Activated naive CD4-positive, alpha-beta T cell treated with anti-CD3 and anti-CD28 coated beads, Interleukin-2, amount 10 ng/mL, durations not matched to agents 5 hours and 36 hours (primary cell): Measurements from ENCODE around the gene KRTAP8-1. TPM values are rescaled to one million over a fixed set of nuclear protein-coding genes. Genes with fewer than 3 reads are reported as not detected.

Experiments
- total RNA-seq, 2 experiments: library from RNA; stranded (reverse); gene quantifications; one replicate each; pipeline ENCODE4 v1.2.3, GENCODE V29; 2021

Gene KRTAP8-1
- total RNA-seq = not detected

DNA sequence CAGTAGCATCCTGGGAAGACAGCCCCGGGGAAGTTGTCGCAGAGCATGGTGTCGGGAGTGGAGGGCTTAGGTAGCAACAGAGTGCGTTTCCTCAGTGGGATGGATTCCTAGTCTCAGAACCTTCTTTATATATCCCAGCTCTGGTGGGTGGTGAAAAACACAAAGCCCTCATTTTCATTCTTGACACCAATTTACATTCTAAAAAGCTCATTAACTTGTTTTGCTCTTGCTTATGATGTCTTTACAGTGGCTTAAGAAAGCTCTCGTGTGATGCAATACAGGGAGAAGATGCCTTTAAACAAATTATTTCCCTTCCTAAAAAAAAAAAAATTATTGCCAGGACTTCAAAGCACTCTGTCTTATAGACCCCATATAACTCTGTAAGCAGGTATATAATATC, at the start of gene KRTAP8-1:
KRTAP8-1 (minus strand) TSS at position 101 of the 400 bp plus-strand sequence; CDS start at position 47, 54 bp downstream.

GRCh38 chr21:30829659-30830058, 16.6 kb upstream of the KRTAP8-1 start, which contains the start of gene KRTAP7-1:
Gene KRTAP7-1 (minus strand): TSS chr21:30829759. CDS start chr21:30829698, 61 bp downstream.

Other genes starting within 250 kb of the KRTAP8-1 start
- gene KRTAP22-2, start 222.9 kb downstream of the KRTAP8-1 start, total RNA-seq = not detected
- gene KRTAP6-3, start 220.8 kb downstream of the KRTAP8-1 start, total RNA-seq = not detected
- gene KRTAP6-2, start 214.4 kb downstream of the KRTAP8-1 start, total RNA-seq = not detected
- not detected for gene KRTAP22-1, start 212.2 kb downstream of the KRTAP8-1 start, total RNA-seq
- gene KRTAP6-1, start 199.3 kb downstream of the KRTAP8-1 start, total RNA-seq = not detected
- gene KRTAP20-1, start 196.8 kb downstream of the KRTAP8-1 start, total RNA-seq = not detected
- gene KRTAP20-4, start 192.6 kb downstream of the KRTAP8-1 start, total RNA-seq = not detected
- not detected for gene KRTAP20-2, start 178.1 kb downstream of the KRTAP8-1 start, total RNA-seq
- not detected for gene KRTAP20-3, start 170.4 kb downstream of the KRTAP8-1 start, total RNA-seq
- gene KRTAP21-3, start 94.5 kb downstream of the KRTAP8-1 start, total RNA-seq = not detected
- gene KRTAP21-2, start 66.0 kb downstream of the KRTAP8-1 start, total RNA-seq = not detected
- gene KRTAP21-1, start 57.8 kb downstream of the KRTAP8-1 start, total RNA-seq = not detected
- gene KRTAP7-1, start 16.5 kb upstream of the KRTAP8-1 start, total RNA-seq = not detected
- gene KRTAP11-1, start 68.3 kb upstream of the KRTAP8-1 start, total RNA-seq = not detected
- gene KRTAP19-8, start 225.2 kb upstream of the KRTAP8-1 start, total RNA-seq = not detected